Duodenal mucosa (tissue), 2 donors: ENCODE data around the gene BBS4.

Experiments used
- H3K27ac ChIP-seq: one replicate; pipeline ENCODE4 v1.7.0; 2013; ENCODE audit warnings: low read depth, low read length
- H3K27me3 ChIP-seq, 2 donors: one replicate each; pipeline ENCODE4 v1.7.0; 2013; ENCODE audit warnings: low read length in 2 of 2, control low read depth in 1 of 2; ENCODE audit not compliant: insufficient read depth in 2 of 2, control insufficient read depth in 1 of 2
- H3K36me3 ChIP-seq, 2 donors: one replicate each; pipeline ENCODE4 v1.7.0; 2013; ENCODE audit warnings: low read length in 2 of 2, control low read depth in 1 of 2; ENCODE audit not compliant: insufficient read depth in 2 of 2, control insufficient read depth in 1 of 2
- H3K4me1 ChIP-seq, 2 donors: one replicate each; pipeline ENCODE4 v1.7.0; 2013; ENCODE audit warnings: low read length in 2 of 2, control low read depth in 1 of 2; ENCODE audit not compliant: insufficient read depth in 2 of 2, control insufficient read depth in 1 of 2
- H3K4me3 ChIP-seq, 2 donors: one replicate each; pipeline ENCODE4 v1.7.0; 2013; ENCODE audit warnings: low read length in 2 of 2, low read depth in 1 of 2
- H3K9ac ChIP-seq, 2 donors: one replicate each; pipeline ENCODE4 v1.7.0; 2013; ENCODE audit warnings: low read length in 2 of 2, low read depth in 1 of 2
- H3K9me3 ChIP-seq, 2 donors: one replicate each; pipeline ENCODE4 v1.7.0; 2013; ENCODE audit warnings: low read length in 2 of 2, control low read depth in 1 of 2; ENCODE audit not compliant: control insufficient read depth in 1 of 2

The BBS4 gene

DNA sequence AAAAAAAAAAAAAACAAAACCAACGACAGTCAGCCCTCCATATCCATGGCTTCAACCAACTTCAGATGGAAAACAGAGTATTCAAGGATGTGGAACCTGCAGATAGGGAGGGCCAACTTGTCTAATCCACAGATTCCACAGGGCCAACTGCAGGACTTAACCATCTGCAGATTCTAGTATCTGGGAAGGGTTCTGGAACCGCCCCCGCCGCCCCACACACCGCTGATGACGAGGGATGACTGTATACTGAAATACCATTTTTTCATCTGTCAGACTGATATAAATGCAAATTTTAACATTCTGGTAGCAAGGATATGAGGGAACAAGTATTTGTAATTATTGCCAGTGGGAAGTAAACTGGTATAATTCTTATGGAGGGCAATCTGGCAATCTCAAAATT lies 68.1 kb downstream of the BBS4 start:
- Histone ChIP-seq H3K4me3 (no peak overlapping the region), H3K36me3 (peaks cover 37 to 77% of the 10 kb centered on the region in 2 donors), H3K4me1 (no peaks in the 10 kb centered on the region), H3K9me3 (no peaks in the 10 kb centered on the region), H3K27ac (no peak overlapping the region), H3K27me3 (no peaks in the 10 kb centered on the region), H3K9ac (no peak overlapping the region)

- Histone ChIP-seq H3K36me3 (peaks cover 30 to 82% of the 10 kb centered on the region in 2 donors), H3K4me1 (no peaks in the 10 kb centered on the region), H3K27ac (no peak overlapping the region), H3K9ac (no peak overlapping the region), H3K27me3 (no peaks in the 10 kb centered on the region), H3K4me3 (no peak overlapping the region), H3K9me3 (no peaks in the 10 kb centered on the region)
These were observed 72.2 kb downstream of the BBS4 start for GRCh38 chr15:72758182-72758581.

- Histone ChIP-seq H3K4me3 (no peak overlapping the region), H3K36me3 (peaks cover 14 to 73% of the 10 kb centered on the region in 2 donors), H3K9me3 (no peaks in the 10 kb centered on the region), H3K9ac (no peak overlapping the region), H3K27ac (no peak overlapping the region), H3K4me1 (no peaks in the 10 kb centered on the region), H3K27me3 (no peaks in the 10 kb centered on the region)
These were observed 74.7 kb downstream of the BBS4 start for GRCh38 chr15:72760590-72761260.

DNA sequence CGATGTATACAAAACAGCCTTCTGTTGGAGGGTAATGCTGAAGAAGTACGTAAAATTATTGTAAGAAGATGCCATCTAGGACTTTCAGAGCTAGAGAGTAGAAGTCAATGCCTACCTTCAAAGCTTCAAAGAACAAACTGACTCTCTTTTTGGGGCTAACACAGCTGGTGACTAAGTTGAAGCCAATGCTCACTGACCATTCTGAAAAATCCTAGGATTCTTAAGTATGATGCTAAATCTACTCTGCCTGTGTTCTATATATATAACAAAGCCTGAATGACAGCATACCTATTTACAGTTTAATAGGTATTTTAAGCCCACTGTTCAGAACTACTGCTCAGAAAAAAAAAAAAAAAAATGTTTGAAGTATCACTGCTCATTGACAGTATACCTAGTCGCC lies 78.6 kb downstream of the BBS4 start:
- no peaks in the 10 kb centered on the region for H3K27me3 ChIP-seq
- no peak overlapping the region for H3K4me3 ChIP-seq
- peaks cover 3 to 14% of the 10 kb centered on the region in 2 donors for H3K9me3 ChIP-seq
- H3K9ac ChIP-seq: no peak overlapping the region
- no peaks in the 10 kb centered on the region for H3K4me1 ChIP-seq
- peaks cover 15 to 71% of the 10 kb centered on the region in 2 donors for H3K36me3 ChIP-seq
- H3K27ac ChIP-seq: no peak overlapping the region

DNA sequence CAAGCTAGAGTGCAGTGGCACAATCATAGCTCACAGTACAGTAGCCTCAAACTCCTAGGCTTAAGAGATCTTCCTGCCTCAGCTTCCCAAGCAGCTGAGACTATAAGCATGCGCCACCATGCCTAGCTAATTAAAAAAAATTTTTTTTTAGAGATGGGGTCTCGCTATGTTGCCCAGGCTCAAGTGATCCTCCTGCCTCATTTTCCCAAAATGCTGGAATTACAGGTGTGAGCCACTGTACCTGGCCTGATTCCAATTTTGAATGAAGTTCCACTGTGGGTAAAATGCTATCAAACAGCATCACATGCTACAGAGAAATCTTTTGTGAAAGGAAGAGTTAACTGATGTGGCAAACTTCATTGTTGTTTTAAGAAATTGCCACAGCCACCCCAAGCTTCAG lies 80.0 kb downstream of the BBS4 start:
- H3K27ac ChIP-seq: no peak overlapping the region
- H3K27me3 ChIP-seq: no peaks in the 10 kb centered on the region
- H3K4me1 ChIP-seq: no peaks in the 10 kb centered on the region
- no peak overlapping the region for H3K9ac ChIP-seq
- peaks cover 18 to 70% of the 10 kb centered on the region in 2 donors for H3K36me3 ChIP-seq
- H3K4me3 ChIP-seq: no peak overlapping the region
- peaks cover 3 to 14% of the 10 kb centered on the region in 2 donors for H3K9me3 ChIP-seq

DNA sequence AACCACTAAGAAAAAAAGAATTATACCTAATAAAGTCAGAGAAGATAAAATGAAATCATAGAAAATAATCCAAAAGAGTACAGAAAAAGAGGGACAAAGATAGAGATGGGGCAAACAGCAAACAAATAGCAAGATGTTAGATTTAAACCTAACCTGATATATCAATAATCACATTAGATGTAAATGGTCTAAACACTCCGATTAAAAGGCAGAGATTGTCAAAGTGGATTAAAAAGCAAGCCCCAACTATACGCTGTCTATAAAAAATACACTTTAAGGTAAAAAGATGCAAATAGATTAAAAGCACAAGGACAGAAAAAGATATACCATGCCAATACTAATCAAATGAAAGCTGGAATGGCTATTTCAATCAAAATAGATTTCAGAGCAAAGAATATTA lies 80.8 kb downstream of the BBS4 start:
- Histone ChIP-seq H3K27ac (no peak overlapping the region), H3K4me3 (no peak overlapping the region), H3K4me1 (no peaks in the 10 kb centered on the region), H3K36me3 (peaks cover 25 to 73% of the 10 kb centered on the region in 2 donors), H3K27me3 (no peaks in the 10 kb centered on the region), H3K9me3 (peaks cover 3 to 14% of the 10 kb centered on the region in 2 donors), H3K9ac (no peak overlapping the region)

GRCh38 chr15:72770673-72771328 lies 84.8 kb downstream of the BBS4 start:
- peaks cover 0 to 4% of the 10 kb centered on the region in 2 donors for H3K4me1 ChIP-seq
- no peak overlapping the region for H3K9ac ChIP-seq
- H3K27me3 ChIP-seq: no peaks in the 10 kb centered on the region
- no peak overlapping the region for H3K4me3 ChIP-seq
- H3K9me3 ChIP-seq: peaks cover 3 to 14% of the 10 kb centered on the region in 2 donors
- peaks cover 42 to 67% of the 10 kb centered on the region in 2 donors for H3K36me3 ChIP-seq
- no peak overlapping the region for H3K27ac ChIP-seq

DNA sequence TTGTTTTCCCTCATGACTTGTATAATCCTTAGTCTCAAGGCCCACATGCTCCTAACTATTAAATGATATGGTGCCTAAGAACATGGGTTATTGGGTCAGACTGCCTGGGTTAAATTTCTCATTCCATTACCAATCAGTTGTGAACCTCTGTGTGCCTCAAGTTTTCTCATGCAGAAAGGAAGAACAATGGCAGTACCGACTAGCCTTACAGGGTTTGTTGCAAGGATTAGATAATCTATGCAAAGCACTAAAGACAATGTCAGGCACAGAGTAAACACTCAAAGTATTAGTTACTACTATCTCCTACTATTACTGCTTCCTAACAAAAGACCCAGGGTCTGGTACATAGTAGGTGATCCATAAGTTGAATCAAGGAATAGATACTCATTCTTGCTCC lies 85.3 kb downstream of the BBS4 start:
- Histone ChIP-seq H3K4me1 (peaks cover 0 to 4% of the 10 kb centered on the region in 2 donors), H3K27me3 (no peaks in the 10 kb centered on the region), H3K4me3 (no peak overlapping the region), H3K27ac (no peak overlapping the region), H3K36me3 (peaks cover 40 to 62% of the 10 kb centered on the region in 2 donors), H3K9me3 (peaks cover 3 to 14% of the 10 kb centered on the region in 2 donors), H3K9ac (no peak overlapping the region)

- Histone ChIP-seq H3K4me1 (peaks cover 0 to 4% of the 10 kb centered on the region in 2 donors), H3K4me3 (no peak overlapping the region), H3K9ac (no peak overlapping the region), H3K27ac (no peak overlapping the region), H3K27me3 (no peaks in the 10 kb centered on the region), H3K36me3 (peaks cover 28 to 44% of the 10 kb centered on the region in 2 donors), H3K9me3 (no peaks in the 10 kb centered on the region)
These were observed 88.8 kb downstream of the BBS4 start for GRCh38 chr15:72774696-72775383.

GRCh38 chr15:72778796-72779195 lies 92.8 kb downstream of the BBS4 start:
- no peaks in the 10 kb centered on the region for H3K9me3 ChIP-seq
- H3K4me1 ChIP-seq: peaks cover 14 to 18% of the 10 kb centered on the region in 2 donors
- H3K27me3 ChIP-seq: no peaks in the 10 kb centered on the region
- no peak overlapping the region for H3K4me3 ChIP-seq
- H3K27ac ChIP-seq: no peak overlapping the region
- peaks cover 9 to 17% of the 10 kb centered on the region in 2 donors for H3K36me3 ChIP-seq
- no peak overlapping the region for H3K9ac ChIP-seq
